Thymus (tissue), 11 donors: ENCODE results near the gene ITLN2. TPM values are rescaled to one million over a fixed set of nuclear protein-coding genes. Genes with fewer than 3 reads are reported as not detected.
"Not testable (repeated sequence)": the region's sequence is repeated elsewhere in the genome, so short reads cannot be mapped to it uniquely, and the experiment has no call there.

Experiments
- DNase-seq, 9 donors: peaks; one replicate each; pipeline ENCODE4 v3.0.0-alpha.2; 2013; ENCODE audit warnings: low spot score in 9 of 9, low read depth in 6 of 9, missing footprints in 1 of 9
- H3K27ac ChIP-seq, 2 donors: one replicate each; pipeline ENCODE4 v1.5.1; 2013; ENCODE audit warnings: control low read depth in 1 of 2, low read depth in 1 of 2, low read length in 1 of 2, mild to moderate bottlenecking in 1 of 2, moderate library complexity in 1 of 2
- H3K27me3 ChIP-seq, 2 donors: one replicate each; pipeline ENCODE4 v1.5.1; 2013; ENCODE audit warnings: low read length in 1 of 2; ENCODE audit not compliant: control insufficient read depth in 2 of 2, insufficient read depth in 1 of 2
- H3K36me3 ChIP-seq, 2 donors: one replicate each; pipeline ENCODE4 v1.5.1; 2013; ENCODE audit warnings: low read length in 1 of 2, mild to moderate bottlenecking in 1 of 2, moderate library complexity in 1 of 2; ENCODE audit not compliant: control insufficient read depth in 2 of 2, insufficient read depth in 2 of 2
- H3K4me1 ChIP-seq, 2 donors: one replicate each; pipeline ENCODE4 v1.5.1; 2013; ENCODE audit warnings: low read length in 2 of 2; ENCODE audit not compliant: control insufficient read depth in 2 of 2, insufficient read depth in 2 of 2
- H3K4me3 ChIP-seq, 2 donors: one replicate each; pipeline ENCODE4 v1.5.1; 2013; ENCODE audit warnings: low read length in 2 of 2, control low read depth in 1 of 2, mild to moderate bottlenecking in 1 of 2
- H3K9me3 ChIP-seq, 2 donors: one replicate each; pipeline ENCODE4 v1.5.1; 2013; ENCODE audit warnings: low read length in 1 of 2, mild to moderate bottlenecking in 1 of 2; ENCODE audit not compliant: control insufficient read depth in 2 of 2, insufficient read depth in 1 of 2
- WGBS: extraction: QIAGEN DNeasy Blood & Tissue Kit; methylation state at CpG from one replicate; pipeline ENCODE4 v1.1.7; 2013; 5-methylcytosine and 5-hydroxymethylcytosine counted together
- polyA plus RNA-seq: library from polyadenylated mRNA; stranded (reverse); fragments of 200-250 nt; gene quantifications from one replicate; pipeline ENCODE4 v1.2.3, GENCODE V29; 2013
- total RNA-seq: library from RNA; stranded (reverse); fragments of 120-200 nt; gene quantifications from one replicate; pipeline ENCODE4 v1.2.4, GENCODE V29; 2013
- donor health status: healthy.

Gene ITLN2
- total and polyA plus RNA-seq, 2 donors: 0.38 to 2.1 TPM

DNA sequence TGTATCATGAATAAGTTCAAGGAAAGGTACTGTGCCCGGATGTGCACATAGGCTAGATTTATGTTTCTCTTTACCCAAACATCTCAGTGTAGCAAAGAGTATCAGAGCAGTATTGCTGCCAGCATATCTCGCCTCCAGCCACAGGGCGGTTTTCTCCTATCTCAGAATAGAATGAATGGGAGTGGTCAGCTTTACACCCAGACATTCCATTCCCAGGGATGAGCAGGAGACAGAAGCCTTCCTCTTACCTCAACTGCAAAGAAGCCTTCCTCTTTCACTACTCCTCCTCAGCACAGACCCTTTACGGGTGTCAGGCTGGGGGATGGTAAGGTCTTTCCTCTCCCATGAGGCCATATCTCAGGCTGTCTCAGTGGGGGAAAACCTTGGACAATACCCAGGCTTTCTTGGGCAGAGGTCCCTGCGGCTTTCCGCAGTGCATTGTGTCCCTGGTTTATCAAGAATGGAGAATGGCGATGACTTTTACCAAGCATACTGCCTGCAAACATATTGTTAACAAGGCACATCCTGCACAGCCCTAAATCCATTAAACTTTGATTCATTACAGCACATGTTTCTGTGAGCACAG lies 7.3 kb downstream of the ITLN2 start:
- H3K27ac ChIP-seq: not testable (repeated sequence)

DNA sequence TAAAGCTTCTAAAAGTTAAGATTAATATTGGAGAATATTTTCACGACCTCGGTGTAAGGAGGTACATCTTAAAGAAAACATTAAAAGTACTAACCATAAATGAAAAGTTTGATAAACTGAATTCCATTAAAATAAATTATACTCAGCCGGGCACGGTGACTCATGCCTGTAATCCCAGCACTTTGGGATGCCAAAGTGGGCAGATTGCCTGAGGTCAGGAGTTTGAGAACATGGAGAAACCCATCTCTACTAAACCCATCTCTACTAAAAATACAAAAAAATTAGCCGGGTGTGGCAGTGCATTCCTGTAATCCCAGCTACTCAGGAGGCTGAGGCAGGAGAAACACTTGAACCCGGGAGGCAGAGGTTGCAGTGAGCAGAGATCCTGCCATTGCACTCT lies 8.7 kb downstream of the ITLN2 start:
- not testable (repeated sequence) for H3K9me3 ChIP-seq, H3K27ac ChIP-seq, H3K36me3 ChIP-seq, DNase-seq, H3K4me3 ChIP-seq, H3K27me3 ChIP-seq, H3K4me1 ChIP-seq
- 96% methylated on average over 6 of the region's 6 CpGs for WGBS

More for the DNA sequence above, 7.3 kb downstream of the ITLN2 start:
- H3K4me3 ChIP-seq, DNase-seq, H3K27me3 ChIP-seq, H3K9me3 ChIP-seq, H3K36me3 ChIP-seq, H3K4me1 ChIP-seq: not testable (repeated sequence)
- WGBS: 93% methylated on average over 7 of the region's 7 CpGs

DNA sequence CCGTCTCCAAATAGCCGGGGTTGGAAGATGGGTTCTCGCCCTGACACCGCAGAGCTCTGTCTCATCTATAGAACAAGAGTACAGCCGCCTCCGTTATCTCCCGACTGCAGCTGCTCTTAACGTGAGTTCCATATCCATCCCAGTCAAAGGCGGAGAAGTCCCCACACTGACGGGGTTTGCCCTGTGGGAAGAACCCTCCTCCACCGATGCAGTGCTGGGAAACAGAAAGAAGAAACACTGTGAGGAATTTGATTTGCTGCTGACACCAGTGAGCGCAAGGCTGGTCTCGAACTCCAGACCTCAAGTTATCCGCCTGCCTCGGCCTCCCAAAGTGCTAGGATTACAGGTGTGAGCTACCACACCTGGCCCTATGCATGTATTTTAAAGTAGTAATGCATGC lies 9.5 kb downstream of the ITLN2 start:
- no peaks in the 10 kb centered on the region for H3K27me3 ChIP-seq

DNA sequence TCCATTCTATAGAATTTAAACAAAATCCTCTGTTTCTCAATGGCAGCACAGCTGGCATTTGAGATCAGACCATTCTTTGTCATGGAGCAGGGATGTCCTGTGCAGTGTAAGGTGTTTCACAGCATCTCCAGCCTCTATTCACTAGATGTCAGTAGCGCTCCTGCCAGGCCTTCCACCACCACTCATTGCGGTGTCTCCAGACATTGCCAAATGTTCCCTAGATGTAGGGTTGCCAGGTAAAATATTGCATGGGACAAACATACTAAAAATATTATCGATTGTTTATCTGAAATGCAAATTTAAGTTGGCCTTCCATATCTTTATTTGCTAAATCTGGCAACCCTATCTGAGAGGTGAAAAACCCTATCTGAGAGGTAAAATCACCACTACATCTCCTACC lies 11.7 kb downstream of the ITLN2 start:
- H3K36me3 ChIP-seq: no peaks in the 10 kb centered on the region
- H3K27me3 ChIP-seq: no peaks in the 10 kb centered on the region
- H3K4me3 ChIP-seq: no peak overlapping the region
- peak in 1 of 9 donors; percentile 12 for DNase-seq
- peaks cover 1 to 5% of the 10 kb centered on the region in 2 donors for H3K9me3 ChIP-seq
- no peak overlapping the region for H3K27ac ChIP-seq
- WGBS: 94% methylated on average over 3 of the region's 3 CpGs
- H3K4me1 ChIP-seq: no peaks in the 10 kb centered on the region

More for the DNA sequence above, 9.5 kb downstream of the ITLN2 start:
- H3K4me3 ChIP-seq: no peak overlapping the region
- no peaks in the 10 kb centered on the region for H3K4me1 ChIP-seq
- no peaks in the 10 kb centered on the region for H3K36me3 ChIP-seq
- 98% methylated on average over 15 of the region's 15 CpGs for whole genome bisulfite sequencing
- H3K9me3 ChIP-seq: peaks cover 1 to 5% of the 10 kb centered on the region in 2 donors
- DNase-seq: no peak
- H3K27ac ChIP-seq: no peak overlapping the region

DNA sequence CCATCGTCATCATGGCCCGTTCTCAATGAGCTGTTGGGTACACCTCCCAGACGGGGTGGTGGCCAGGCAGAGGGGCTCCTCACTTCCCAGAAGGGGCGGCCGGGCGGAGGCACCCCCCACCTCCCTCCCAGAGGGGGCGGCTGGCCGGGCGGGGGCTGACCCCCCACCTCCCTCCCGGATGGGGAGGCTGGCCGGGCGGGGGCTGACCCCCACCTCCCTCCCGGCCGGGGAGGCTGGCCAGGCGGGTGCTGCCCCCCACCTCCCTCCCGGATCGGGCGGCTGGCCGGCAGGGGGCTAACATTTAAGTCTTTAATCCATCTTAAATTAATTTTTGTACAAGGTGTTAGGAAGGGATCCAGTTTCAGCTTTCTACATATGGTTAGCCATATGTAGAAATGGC lies 17.9 kb downstream of the ITLN2 start:
- H3K27ac ChIP-seq, H3K4me3 ChIP-seq, H3K36me3 ChIP-seq, H3K27me3 ChIP-seq, H3K4me1 ChIP-seq, DNase-seq: not testable (repeated sequence)
- peaks cover 1 to 12% of the 10 kb centered on the region in 2 donors for H3K9me3 ChIP-seq
- 97% methylated on average over 19 of the region's 19 CpGs for WGBS

DNA sequence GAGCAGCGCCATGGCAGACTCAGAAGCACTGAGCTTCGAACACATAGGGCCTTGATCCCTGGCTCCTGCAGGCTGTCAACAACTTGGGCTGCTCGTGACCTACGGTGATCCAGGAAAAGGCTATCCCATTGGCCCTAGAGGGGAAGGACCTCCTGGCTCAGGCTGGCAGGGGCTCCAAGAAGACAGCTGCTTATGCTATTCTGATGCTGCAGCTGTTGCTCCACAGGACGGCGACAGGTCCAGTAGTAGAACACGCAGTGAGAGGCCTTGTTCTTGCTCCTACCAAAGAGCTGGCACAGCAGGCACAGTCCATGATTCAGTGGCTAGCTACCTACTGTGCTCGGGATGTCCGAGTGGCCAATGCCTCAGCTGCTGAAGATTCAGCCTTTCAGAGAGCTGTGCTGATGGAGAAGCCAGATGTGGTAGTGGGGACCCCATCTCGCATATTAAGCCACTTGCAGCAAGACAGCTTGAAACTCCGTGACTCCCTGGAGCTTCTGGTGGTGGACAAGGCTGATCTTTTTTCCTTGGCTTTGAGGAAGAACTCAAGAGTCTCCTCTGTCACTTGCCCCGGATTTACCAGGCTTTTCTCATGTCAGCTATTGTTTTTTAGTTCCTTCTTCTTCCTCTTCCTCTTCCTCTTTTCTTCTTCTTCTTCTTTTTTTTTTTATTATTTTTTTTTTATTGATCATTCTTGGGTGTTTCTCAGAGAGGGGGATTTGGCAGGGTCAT lies 18.9 kb downstream of the ITLN2 start:
- DNase-seq: no peak
- no peaks in the 10 kb centered on the region for H3K4me1 ChIP-seq
- no peaks in the 10 kb centered on the region for H3K36me3 ChIP-seq
- WGBS: 93% methylated on average over 12 of the region's 12 CpGs
- H3K27me3 ChIP-seq: no peaks in the 10 kb centered on the region
- H3K4me3 ChIP-seq: no peak overlapping the region
- H3K9me3 ChIP-seq: peaks cover 0 to 8% of the 10 kb centered on the region in 2 donors
- no peak overlapping the region for H3K27ac ChIP-seq

DNA sequence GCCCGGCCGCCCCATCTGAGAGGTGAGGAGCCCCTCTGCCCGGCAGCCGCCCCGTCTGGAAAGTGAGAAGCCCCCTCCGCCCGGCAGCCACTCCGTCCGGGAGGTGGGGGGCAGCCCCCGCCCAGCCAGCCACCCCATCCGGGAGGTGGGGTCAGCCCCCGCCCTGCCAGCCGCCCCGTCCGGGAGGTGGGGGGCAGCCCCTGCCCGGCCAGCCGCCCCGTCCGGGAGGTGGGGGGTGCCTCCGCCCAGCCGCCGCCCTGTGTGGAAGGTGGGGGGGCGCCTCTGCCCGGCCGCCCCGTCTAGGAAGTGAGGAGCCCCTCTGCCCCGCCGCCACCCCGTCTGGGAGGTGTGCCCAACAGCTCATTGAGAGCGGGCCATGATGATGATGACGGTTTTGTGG lies 21.3 kb downstream of the ITLN2 start:
- not testable (repeated sequence) for DNase-seq, H3K4me3 ChIP-seq, H3K27ac ChIP-seq, H3K27me3 ChIP-seq, H3K9me3 ChIP-seq, H3K36me3 ChIP-seq, H3K4me1 ChIP-seq
- WGBS: 99% methylated on average over 31 of the region's 31 CpGs

DNA sequence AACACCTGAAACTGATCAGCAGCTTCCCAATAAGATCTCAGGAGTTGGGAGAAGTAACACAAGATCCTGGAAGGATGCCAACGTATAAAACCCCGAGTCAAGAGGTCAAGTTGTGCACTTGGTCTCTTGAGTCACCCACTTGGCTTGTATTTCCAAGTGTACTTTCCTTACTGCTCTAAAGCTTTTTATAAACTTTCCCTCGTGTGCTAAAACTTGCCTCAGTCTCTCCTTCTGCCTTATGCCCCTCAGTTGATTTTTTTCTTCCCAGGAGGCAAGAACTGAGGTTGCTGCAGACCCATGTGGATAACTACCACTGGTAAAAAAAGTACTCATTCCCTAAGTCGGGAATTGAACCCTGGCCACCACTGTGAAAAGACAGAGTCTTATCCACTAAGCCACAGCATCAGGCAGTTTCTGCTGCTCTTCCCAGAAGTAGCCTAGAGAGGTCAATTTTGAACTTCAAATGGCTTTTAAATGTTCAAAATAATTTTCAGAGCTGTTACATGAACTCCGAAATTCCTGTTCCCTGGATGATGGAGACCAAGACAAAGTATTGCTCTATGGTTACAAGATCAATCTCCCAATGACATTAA lies 28.9 kb downstream of the ITLN2 start:
- Histone ChIP-seq H3K4me1 (no peaks in the 10 kb centered on the region), H3K4me3 (no peak overlapping the region), H3K27me3 (no peaks in the 10 kb centered on the region), H3K9me3 (peaks cover 0 to 16% of the 10 kb centered on the region in 2 donors), H3K36me3 (no peaks in the 10 kb centered on the region), H3K27ac (no peak overlapping the region)
- DNase-seq: no peak
- 93% methylated on average over 5 of the region's 5 CpGs for WGBS

DNA sequence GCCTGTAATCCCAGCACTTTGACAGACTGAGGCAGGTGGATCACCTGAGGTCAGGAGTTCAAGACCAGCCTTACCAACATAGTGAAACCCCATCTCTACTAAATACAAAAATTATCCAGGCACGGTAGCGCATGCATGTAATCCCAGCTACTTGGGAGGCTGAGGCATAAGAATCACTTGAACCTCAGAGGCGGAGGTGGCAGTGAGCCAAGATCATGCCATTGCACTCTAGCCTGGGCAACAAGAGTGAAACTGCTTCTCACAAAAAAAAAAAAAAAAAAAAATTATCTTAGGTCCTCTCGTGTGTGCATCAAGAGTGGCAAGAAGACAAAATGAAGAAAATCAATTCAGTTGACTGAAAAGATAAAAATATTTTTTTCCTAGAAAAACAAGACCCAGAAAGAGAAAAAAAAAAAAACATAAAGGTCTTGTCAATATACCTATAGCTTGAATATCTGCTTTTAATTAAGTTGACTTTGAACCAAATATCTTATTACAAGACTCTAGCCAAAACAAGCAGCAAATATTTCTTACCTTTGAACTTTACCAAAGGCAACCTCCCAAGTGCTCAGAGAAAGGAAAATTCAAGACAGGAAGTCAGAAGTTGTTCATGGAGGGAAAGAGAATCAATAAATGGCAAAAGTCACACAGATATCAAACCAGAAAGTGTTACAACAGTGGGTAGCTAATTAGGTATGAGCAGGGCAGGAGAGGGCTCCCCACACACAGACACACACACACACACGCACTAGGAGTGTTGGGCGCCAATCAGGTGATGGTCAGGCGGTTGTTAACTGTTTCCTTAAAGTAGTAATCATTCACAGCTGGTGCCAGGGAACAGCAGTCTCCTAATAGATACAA lies 29.6 kb downstream of the ITLN2 start:
- Histone ChIP-seq H3K4me1 (no peaks in the 10 kb centered on the region), H3K27ac (no peak overlapping the region), H3K27me3 (no peaks in the 10 kb centered on the region), H3K9me3 (peaks cover 0 to 16% of the 10 kb centered on the region in 2 donors), H3K4me3 (no peak overlapping the region), H3K36me3 (no peaks in the 10 kb centered on the region)
- no peak for DNase-seq
- 98% methylated on average over 7 of the region's 7 CpGs for WGBS
